KMS-11 (cell line): ENCODE measurements around the gene DHRS9.

Experiments
- H2AFZ ChIP-seq: fragments of 200-600 bp; sonication (generic); 2 replicates; pipeline ENCODE4 v1.6.1; 2016; ENCODE audit warnings: antibody characterized with exemption, mixed run types, low read depth
- H3K27ac ChIP-seq: fragments of 200-600 bp; sonication (generic); 2 replicates; pipeline ENCODE4 v1.6.1; 2016; ENCODE audit warnings: mild to moderate bottlenecking, mixed run types
- H3K27me3 ChIP-seq: fragments of 200-600 bp; sonication (generic); 2 replicates; pipeline ENCODE4 v1.6.1; 2017; ENCODE audit warnings: mild to moderate bottlenecking, low read depth, mixed run types, moderate library complexity; ENCODE audit not compliant: insufficient read depth
- H3K36me3 ChIP-seq: fragments of 200-600 bp; sonication (generic); 2 replicates; pipeline ENCODE4 v1.6.1; 2017; ENCODE audit warnings: mild to moderate bottlenecking, mixed run types; ENCODE audit not compliant: insufficient read depth
- H3K4me1 ChIP-seq: fragments of 200-600 bp; sonication (generic); 2 replicates; pipeline ENCODE4 v1.6.1; 2016; ENCODE audit warnings: mild to moderate bottlenecking, low read depth, mixed run types; ENCODE audit not compliant: poor library complexity, severe bottlenecking
- H3K4me2 ChIP-seq: fragments of 200-600 bp; sonication (generic); 2 replicates; pipeline ENCODE4 v1.7.0; 2016; ENCODE audit warnings: mild to moderate bottlenecking, mixed run types
- H3K4me3 ChIP-seq: fragments of 200-600 bp; sonication (generic); IDR thresholded peaks from 2 replicates; pipeline ENCODE4 v1.6.1; 2017; ENCODE audit warnings: low read depth, low read length, mixed read lengths; ENCODE audit not compliant: insufficient read depth
- H3K79me2 ChIP-seq: fragments of 200-600 bp; sonication (generic); 2 replicates; pipeline ENCODE4 v1.6.1; 2016; ENCODE audit warnings: low read depth, mixed run types; ENCODE audit not compliant: insufficient read depth
- H3K9ac ChIP-seq: fragments of 200-600 bp; sonication (generic); 2 replicates; pipeline ENCODE4 v1.6.1; 2016; ENCODE audit warnings: mild to moderate bottlenecking, mixed run types
- H4K20me1 ChIP-seq: fragments of 200-600 bp; sonication (generic); 2 replicates; pipeline ENCODE4 v1.6.1; 2016; ENCODE audit warnings: mild to moderate bottlenecking, mixed run types; ENCODE audit not compliant: insufficient read depth
- CTCF ChIP-seq: fragments of 200-600 bp; sonication (generic); conservative IDR thresholded peaks from 2 replicates; pipeline ENCODE4 v1.6.1; 2017; ENCODE audit warnings: low read depth, mild to moderate bottlenecking, antibody characterized with exemption, low read length, moderate library complexity, mixed read lengths

The DHRS9 gene

GRCh38 chr2:169118060-169118459, 48.7 kb downstream of the DHRS9 start:
- Histone ChIP-seq H3K36me3 (no peaks in the 10 kb centered on the region), H4K20me1 (no peaks in the 10 kb centered on the region), H2AFZ (no peak overlapping the region), H3K4me1 (no peaks in the 10 kb centered on the region), H3K9ac (no peak overlapping the region), H3K27me3 (no peaks in the 10 kb centered on the region), H3K4me2 (no peak overlapping the region), H3K79me2 (no peaks in the 10 kb centered on the region), H3K4me3 (no peak overlapping the region), H3K27ac (no peak overlapping the region)
- TF ChIP-seq CTCF = no peak

GRCh38 chr2:169119123-169119760, 49.9 kb downstream of the DHRS9 start:
- Histone ChIP-seq H4K20me1 (no peaks in the 10 kb centered on the region), H3K36me3 (no peaks in the 10 kb centered on the region), H3K27me3 (no peaks in the 10 kb centered on the region), H3K4me1 (no peaks in the 10 kb centered on the region), H3K27ac (no peak overlapping the region), H3K9ac (no peak overlapping the region), H2AFZ (no peak overlapping the region), H3K4me3 (no peak overlapping the region), H3K79me2 (no peaks in the 10 kb centered on the region), H3K4me2 (no peak overlapping the region)
- no peak for TF ChIP-seq CTCF

- Histone ChIP-seq H3K4me3 (no peak overlapping the region), H3K9ac (no peak overlapping the region), H4K20me1 (no peaks in the 10 kb centered on the region), H3K27me3 (no peaks in the 10 kb centered on the region), H2AFZ (no peak overlapping the region), H3K4me1 (no peaks in the 10 kb centered on the region), H3K79me2 (no peaks in the 10 kb centered on the region), H3K36me3 (no peaks in the 10 kb centered on the region), H3K4me2 (no peak overlapping the region), H3K27ac (no peak overlapping the region)
- TF ChIP-seq CTCF = no peak
Measured at GRCh38 chr2:169119851-169120250, 50.5 kb downstream of the DHRS9 start.

GRCh38 chr2:169129703-169130243, 60.4 kb downstream of the DHRS9 start:
- H3K27me3 ChIP-seq = no peaks in the 10 kb centered on the region
- H4K20me1 ChIP-seq = no peaks in the 10 kb centered on the region
- H3K4me3 ChIP-seq = no peak overlapping the region
- H3K36me3 ChIP-seq = no peaks in the 10 kb centered on the region
- no peaks in the 10 kb centered on the region for H3K79me2 ChIP-seq
- no peak overlapping the region for H2AFZ ChIP-seq
- H3K4me1 ChIP-seq = no peaks in the 10 kb centered on the region
- H3K9ac ChIP-seq = no peak overlapping the region
- H3K27ac ChIP-seq = no peak overlapping the region
- no peak for TF ChIP-seq CTCF
- no peak overlapping the region for H3K4me2 ChIP-seq
